Hypothalamus (tissue), 51 donors: ENCODE data around the gene KCNH2.
A peak's percentile ranks its signal among the peaks of the same experiment; 100 is the strongest.

Source experiments
- DNase-seq, 51 donors: peaks; one replicate each; lab custom pipeline; 2025; lab: John Stamatoyannopoulos, UW

The KCNH2 gene

GRCh38 chr7:150951181-150951520, 27.0 kb downstream of the KCNH2 start:
- DNase-seq: no peak

- no peak for DNase-seq
Measured at GRCh38 chr7:150950496-150951180, 27.5 kb downstream of the KCNH2 start.

GRCh38 chr7:150949971-150950491, 28.1 kb downstream of the KCNH2 start:
- DNase-seq: no peak

- peak in 1 of 51 donors; percentile 7 for DNase-seq
Measured at GRCh38 chr7:150949564-150949963, 28.6 kb downstream of the KCNH2 start.

GRCh38 chr7:150948791-150949251, 29.3 kb downstream of the KCNH2 start:
- no peak for DNase-seq

GRCh38 chr7:150947761-150948651, 30.1 kb downstream of the KCNH2 start:
- no peak for DNase-seq

GRCh38 chr7:150947241-150947745, 30.8 kb downstream of the KCNH2 start:
- no peak for DNase-seq

- DNase-seq: no peak
Measured at GRCh38 chr7:150946421-150947240, 31.5 kb downstream of the KCNH2 start.

- peak in 38 of 51 donors; percentile 14 to 87 (median 68) for DNase-seq
Measured at GRCh38 chr7:150945853-150946420, 32.2 kb downstream of the KCNH2 start.

GRCh38 chr7:150945171-150945852, 32.8 kb downstream of the KCNH2 start:
- DNase-seq: no peak

GRCh38 chr7:150944066-150945042, 33.8 kb downstream of the KCNH2 start:
- DNase-seq: no peak

- no peak for DNase-seq
Measured at GRCh38 chr7:150943453-150943814, 34.7 kb downstream of the KCNH2 start.

GRCh38 chr7:150942591-150943452, 35.3 kb downstream of the KCNH2 start:
- no peak for DNase-seq

- peak in 12 of 51 donors; percentile 11 to 41 (median 31) for DNase-seq
Measured at GRCh38 chr7:150942001-150942590, 36.0 kb downstream of the KCNH2 start.

- no peak for DNase-seq
Measured at GRCh38 chr7:150941351-150942000, 36.6 kb downstream of the KCNH2 start.

GRCh38 chr7:150940431-150941102, 37.6 kb downstream of the KCNH2 start:
- no peak for DNase-seq
